22Rv1 (cell line): ENCODE measurements around the gene EPAS1.

ENCODE experiments used
- H3K27ac ChIP-seq: fragments of 450-650 bp; 2 replicates; pipeline ENCODE4 v1.5.1; 2017
- CTCF ChIP-seq: fragments of 450-650 bp; IDR thresholded peaks from 2 replicates; pipeline ENCODE4 v1.5.1; 2017; ENCODE audit warnings: mild to moderate bottlenecking
- ZFX ChIP-seq: fragments of 450-650 bp; IDR thresholded peaks from 2 replicates; pipeline ENCODE4 v1.6.1; 2017; ENCODE audit warnings: antibody characterized with exemption, borderline replicate concordance

Gene EPAS1

GRCh38 chr2:46297546-46298271, 502 bp downstream of the EPAS1 start:
- H3K27ac ChIP-seq, result peak overlapping the region; percentile 39; the same call in 1 of the 2 replicates
- TF ChIP-seq CTCF (no peak), ZFX (no peak)

- TF ChIP-seq CTCF (no peak), ZFX (no peak)
- no peak overlapping the region for H3K27ac ChIP-seq
Observed at GRCh38 chr2:46298272-46298521, 990 bp downstream of the EPAS1 start.

- TF ChIP-seq ZFX (no peak), CTCF (peak; percentile 25; the same call in 1 of the 2 replicates)
- H3K27ac ChIP-seq, result no peak overlapping the region
Observed at GRCh38 chr2:46298522-46299353, 1.5 kb downstream of the EPAS1 start.

- TF ChIP-seq ZFX (no peak), CTCF (no peak)
- H3K27ac ChIP-seq, result no peak overlapping the region
Observed at GRCh38 chr2:46299365-46300263, 2.4 kb downstream of the EPAS1 start.

- H3K27ac ChIP-seq, result no peak overlapping the region
- TF ChIP-seq ZFX (no peak), CTCF (no peak)
Observed at GRCh38 chr2:46300406-46300832, 3.2 kb downstream of the EPAS1 start.

- no peak overlapping the region for H3K27ac ChIP-seq
- TF ChIP-seq CTCF (no peak), ZFX (no peak)
Observed at GRCh38 chr2:46302005-46302695, 4.9 kb downstream of the EPAS1 start.
